Purkinje cell (primary cell): Measurements from ENCODE around the gene PLXNC1. TPM values are rescaled to one million over a fixed set of nuclear protein-coding genes. Genes with fewer than 3 reads are reported as not detected.

ENCODE experiments used
- polyA plus RNA-seq: library from polyadenylated mRNA; unstranded; fragments of >200 nt; fragmentation: Nextera tagmentation; gene quantifications from 2 replicates; pipeline ENCODE4 v1.2.1, GENCODE V29; 2014

Gene PLXNC1
- polyA plus RNA-seq: 2.1 and 3.8 TPM in 2 replicates

DNA sequence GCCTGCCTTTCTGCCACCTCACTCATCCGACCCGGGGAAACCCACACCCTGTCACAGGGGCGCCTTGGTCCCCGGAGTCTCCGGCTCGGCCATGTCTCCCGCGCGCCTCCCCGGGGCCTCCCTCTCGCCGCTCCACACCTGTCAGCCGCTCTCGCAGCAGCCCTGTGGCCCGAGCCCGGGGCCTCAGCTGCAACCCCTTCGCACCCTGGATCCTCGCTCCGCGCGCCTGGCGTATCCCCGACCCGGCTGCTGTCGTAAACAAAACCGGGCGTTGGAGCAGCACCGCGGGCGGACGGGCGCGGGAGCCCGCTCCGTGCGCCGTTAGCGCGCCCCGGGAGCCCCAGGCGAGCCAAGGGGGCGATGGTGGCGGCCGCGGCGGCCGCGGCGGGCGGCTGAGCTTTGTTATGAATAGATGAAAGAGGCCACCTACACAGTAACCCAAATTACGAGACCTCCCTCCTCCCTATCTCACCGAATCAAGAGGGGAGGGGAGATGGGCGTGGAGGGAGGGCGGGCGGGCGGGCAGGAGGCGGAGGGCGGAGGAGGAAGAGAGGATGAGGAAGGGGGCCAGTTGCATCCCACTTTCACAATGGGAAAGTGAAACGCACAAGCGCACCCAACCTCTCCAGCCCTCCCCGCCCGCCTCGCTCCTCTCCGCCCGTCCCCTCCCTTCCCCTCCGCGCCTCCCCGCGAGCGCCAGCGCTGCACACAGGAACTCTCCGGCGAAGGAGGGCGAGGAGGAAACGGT, at the start of gene PLXNC1:
PLXNC1 (plus strand) TSS at position 587 of the 748 bp plus-strand sequence. CDS start 395 bp downstream, outside the sequence.

